ENCODE measurements around the gene NFU1. TPM values are rescaled to one million over a fixed set of nuclear protein-coding genes. Genes with fewer than 3 reads are reported as not detected.
A peak's percentile ranks its signal among the peaks of the same experiment; 100 is the strongest.

Gene NFU1
- 10 to 100 TPM; 43.5 to 54.1 (median 49.5) TPM for polyA plus RNA-seq (ENCODE audit: insufficient read depth in 1 of 5, insufficient read length in 5 of 5, low replicate concordance in 1 of 5)
- long read RNA-seq, donor 1, transcript NFU1-203 (8 exons, 1,467 nt): major isoform, 24 of 31 reads
- long read RNA-seq, donor 1, partial matches to known transcripts: 0 of 31 reads
- long read RNA-seq, donor 1, other reads (novel, unspliced or antisense): 7 of 31 reads
- long read RNA-seq, donor 2, transcript NFU1-203 (8 exons, 1,467 nt): major isoform, 11 of 13 reads
- long read RNA-seq, donor 2, partial matches to known transcripts: 0 of 13 reads
- long read RNA-seq, donor 2, other reads (novel, unspliced or antisense): 0 of 13 reads
- long read RNA-seq, donor 3, transcript NFU1-203 (8 exons, 1,467 nt): major isoform, 15 of 22 reads
- long read RNA-seq, donor 3, partial matches to known transcripts: 5 of 22 reads
- long read RNA-seq, donor 3, other reads (novel, unspliced or antisense): 0 of 22 reads
- long read RNA-seq, donor 4, transcript NFU1-203 (8 exons, 1,467 nt): major isoform, 11 of 11 reads
- long read RNA-seq, donor 4, partial matches to known transcripts: 0 of 11 reads
- long read RNA-seq, donor 4, other reads (novel, unspliced or antisense): 0 of 11 reads
- long read RNA-seq, donor 5, transcript NFU1-203 (8 exons, 1,467 nt): major isoform, 42 of 52 reads
- long read RNA-seq, donor 5, partial matches to known transcripts: 10 of 52 reads
- long read RNA-seq, donor 5, other reads (novel, unspliced or antisense): 0 of 52 reads
- long read RNA-seq, donor 6, transcript NFU1-203 (8 exons, 1,467 nt): major isoform, 24 of 37 reads
- long read RNA-seq, donor 6, partial matches to known transcripts: 5 of 37 reads
- long read RNA-seq, donor 6, other reads (novel, unspliced or antisense): 7 of 37 reads
- long read RNA-seq, donor 7, transcript NFU1-203 (8 exons, 1,467 nt): major isoform, 11 of 11 reads
- long read RNA-seq, donor 7, partial matches to known transcripts: 0 of 11 reads
- long read RNA-seq, donor 7, other reads (novel, unspliced or antisense): 0 of 11 reads
- long read RNA-seq, donor 8, partial matches to known transcripts: 0 of 4 reads
- long read RNA-seq, donor 8, other reads (novel, unspliced or antisense): 0 of 4 reads

DNA sequence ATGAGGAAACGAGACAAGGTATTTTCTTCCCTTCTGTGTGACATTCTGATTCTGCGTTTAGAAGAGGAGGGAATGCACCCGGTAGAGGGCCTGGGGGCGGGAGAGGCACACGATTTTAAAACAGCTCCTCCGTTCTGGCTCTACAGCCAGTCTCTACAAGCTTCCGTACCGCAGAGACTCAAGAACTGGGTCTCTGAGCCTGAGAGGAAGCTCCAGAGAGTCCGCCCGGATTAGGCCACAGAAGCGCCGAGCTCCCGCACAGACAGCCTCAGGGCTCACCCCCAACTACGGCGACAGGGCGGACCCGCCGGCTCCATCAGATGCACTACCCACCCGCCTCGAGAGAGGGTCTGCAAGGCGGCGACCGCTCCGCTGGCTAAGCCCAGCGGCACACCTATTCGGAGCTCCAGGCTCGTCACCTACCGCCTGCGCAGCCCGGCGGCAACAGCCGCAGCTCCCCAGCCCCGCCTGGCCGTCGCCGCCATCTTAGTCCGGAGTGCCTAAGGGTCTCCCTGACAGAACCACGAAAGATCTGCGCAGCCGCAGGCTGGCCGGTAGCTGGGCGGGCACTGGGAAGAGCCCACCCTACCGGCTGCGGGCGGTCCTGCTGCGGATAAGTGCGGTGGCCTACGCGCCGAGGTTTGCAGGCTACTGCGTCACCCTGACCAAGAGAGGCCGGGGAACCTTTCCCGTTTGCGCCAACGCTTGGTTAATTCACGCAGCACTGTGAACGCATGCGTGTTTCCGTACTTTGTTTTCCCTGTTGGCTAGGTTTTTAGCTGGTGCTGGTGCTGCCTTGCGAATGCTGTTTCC is at the start of gene NFU1:
NFU1 (minus strand) TSS at position 498 of the 813 bp plus-strand sequence; CDS start at position 485, 13 bp downstream.
- DNase-seq: peak; percentile 92 to 93

DNA sequence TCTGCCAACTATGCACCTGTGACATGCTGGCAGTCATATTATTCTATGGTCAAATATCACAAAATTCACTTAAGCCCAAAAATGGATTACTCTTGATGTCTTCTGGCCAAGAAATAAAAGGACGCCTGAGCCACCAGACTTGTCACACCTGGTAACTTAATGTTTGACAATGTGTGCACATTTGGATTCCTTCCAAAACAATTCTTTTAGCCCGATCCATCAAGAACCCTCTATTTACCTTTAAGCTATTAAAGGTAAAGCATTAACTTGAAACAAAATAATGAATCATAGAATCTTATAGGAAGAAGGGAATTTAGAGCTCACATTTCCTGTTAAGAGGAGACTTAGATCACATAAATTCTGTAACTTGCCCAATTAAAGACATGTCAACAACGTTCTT is 46.5 kb upstream of the NFU1 start:
- DNase-seq: no peak

DNA sequence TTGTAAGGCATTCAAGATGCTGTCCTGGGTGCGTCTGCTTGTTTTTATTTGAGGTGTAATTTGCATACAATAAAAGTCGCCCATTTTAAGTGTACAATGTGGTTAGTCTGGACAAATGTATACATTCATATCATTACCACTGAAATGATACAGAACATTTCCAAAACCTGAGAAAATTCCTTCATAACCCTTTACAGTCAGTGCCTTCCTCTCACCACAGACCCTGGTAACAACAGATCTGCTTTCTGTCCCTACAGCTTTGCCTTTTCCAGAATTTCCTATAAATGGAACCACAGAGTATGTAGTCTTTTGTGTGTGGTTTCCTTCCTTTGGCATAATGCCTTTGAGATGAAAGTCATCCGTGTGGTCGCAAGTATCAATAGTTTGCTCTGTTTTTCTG is 45.8 kb upstream of the NFU1 start:
- no peak for DNase-seq

DNA sequence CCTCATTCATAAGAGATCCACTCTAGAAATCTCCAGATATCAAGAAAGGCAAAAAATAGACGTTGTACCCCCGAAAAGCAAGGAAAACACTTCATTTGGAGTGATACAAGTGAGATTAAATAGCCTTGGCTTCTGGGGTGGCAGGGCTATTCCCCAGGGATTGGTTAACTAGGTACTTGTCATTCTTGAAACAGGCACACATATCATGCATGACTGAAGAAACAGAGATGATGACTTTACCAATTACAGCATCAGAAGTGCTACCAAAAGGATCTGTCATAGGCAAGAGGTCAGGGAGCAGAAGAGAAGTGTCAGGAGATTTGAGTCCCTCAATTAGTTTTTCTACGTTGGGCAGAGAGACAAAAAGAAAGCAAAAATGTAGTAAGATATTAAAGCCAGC is 45.2 kb upstream of the NFU1 start:
- DNase-seq: no peak

DNA sequence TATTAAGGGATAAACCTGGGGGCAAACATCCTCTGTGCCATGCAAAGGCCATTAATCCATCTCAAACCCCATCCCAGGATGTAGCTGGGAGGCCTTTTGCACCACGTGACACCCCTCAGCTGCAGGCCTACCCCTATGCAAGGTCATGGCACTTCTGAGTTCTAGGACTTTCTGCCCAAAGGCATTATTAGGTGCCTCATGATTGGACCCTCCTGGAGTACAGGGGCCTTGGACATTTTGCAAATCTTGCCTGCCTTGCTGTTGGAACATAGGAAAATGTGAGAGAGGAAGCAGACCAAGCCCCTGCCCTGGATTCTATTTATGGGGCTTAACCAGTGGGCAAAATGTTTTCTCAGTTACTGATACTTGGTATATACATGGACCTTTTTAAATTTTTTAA is 44.2 kb upstream of the NFU1 start:
- peak in 1 of 2 donors; percentile 28 for DNase-seq

DNA sequence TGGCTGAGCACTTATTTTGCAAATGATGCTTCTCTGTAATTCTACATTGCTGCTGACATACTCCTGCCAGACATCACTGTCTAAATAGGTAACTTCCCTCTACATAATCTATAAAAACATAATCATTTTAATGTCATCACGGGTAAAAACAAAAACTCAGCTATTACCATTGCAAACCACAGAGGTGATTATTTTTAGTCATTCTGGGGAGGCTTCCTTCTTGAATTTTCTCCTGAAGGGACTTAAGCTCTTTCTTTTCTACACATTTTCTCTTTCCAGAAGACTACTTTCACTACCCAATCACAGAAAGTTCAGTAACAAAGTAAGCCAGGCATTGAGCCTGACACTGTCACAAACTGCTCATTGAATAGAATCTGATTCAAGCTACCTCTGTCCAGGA is 40.4 kb upstream of the NFU1 start:
- DNase-seq: no peak

DNA sequence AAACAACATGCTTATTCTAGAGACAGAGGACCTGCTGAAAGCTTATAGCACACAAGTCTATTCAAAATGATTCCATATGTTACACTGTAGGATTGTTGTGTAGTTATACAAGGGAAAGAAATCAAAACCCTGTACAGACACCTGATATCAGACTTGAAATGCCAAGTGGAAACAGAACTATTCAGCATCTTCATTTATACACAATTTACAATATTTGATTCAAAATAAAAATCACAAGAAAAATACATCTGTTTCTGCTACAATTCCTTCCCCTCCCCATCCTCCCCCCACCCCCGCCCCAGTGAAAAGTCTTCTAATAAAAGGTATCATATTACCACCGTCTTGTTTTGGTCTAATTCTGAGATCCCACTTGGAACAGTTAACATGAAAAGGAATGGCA is 37.5 kb upstream of the NFU1 start:
- DNase-seq: no peak

DNA sequence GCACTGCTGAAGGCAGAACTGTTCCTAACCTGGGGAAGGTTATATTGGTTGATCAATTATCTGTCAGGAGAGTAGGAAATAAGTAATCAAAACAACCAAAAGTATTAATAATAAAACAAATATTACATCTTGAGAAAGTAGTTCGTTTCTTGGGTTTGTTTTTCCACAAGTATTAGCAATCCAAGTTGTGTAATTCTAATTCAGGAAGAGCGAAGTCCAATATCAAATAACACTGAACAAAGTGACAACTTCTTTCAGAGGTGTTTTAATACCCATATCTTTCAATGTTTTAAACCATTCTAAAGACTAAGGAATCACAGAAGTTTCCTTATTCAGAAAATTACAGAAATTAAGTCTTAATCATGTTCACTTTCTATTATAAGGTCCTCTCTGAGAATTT is 34.6 kb upstream of the NFU1 start:
- no peak for DNase-seq

DNA sequence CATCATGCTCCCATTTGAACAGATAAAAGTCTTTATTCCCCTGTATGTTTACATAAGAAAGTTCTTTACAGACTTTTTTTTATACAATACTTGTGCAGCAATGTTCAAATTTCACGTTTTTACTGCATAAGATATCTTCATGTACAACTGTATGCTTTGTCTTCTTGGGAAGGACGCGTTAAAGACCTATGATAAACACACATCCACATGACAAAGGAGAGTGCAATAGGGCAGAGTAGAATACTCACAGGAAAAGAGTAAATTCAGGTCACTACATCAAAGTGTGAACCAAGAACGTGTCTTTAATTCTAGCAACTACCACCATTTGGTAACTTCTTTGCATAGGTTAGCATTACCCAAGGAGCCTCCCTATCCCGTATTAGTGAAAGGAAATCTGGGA is 33.7 kb upstream of the NFU1 start:
- DNase-seq: no peak

DNA sequence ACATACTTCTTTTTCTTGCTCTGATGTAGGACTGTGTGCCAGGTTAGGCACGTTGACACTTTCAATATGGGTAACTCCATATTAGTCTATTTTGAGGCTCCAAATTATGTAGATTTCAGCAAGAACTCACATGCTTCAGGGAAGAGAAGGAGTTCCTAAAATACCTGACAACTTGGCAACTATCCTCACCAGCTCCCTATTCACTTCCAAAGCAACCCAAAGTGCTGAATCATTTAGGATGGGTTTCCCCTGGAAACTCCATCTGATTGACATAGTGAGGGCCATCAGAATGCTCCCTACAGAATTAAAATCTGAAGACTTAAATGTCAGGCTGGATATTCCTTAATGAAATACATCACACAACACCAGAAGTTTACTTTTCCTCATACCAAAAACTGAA is 32.5 kb upstream of the NFU1 start:
- no peak for DNase-seq

DNA sequence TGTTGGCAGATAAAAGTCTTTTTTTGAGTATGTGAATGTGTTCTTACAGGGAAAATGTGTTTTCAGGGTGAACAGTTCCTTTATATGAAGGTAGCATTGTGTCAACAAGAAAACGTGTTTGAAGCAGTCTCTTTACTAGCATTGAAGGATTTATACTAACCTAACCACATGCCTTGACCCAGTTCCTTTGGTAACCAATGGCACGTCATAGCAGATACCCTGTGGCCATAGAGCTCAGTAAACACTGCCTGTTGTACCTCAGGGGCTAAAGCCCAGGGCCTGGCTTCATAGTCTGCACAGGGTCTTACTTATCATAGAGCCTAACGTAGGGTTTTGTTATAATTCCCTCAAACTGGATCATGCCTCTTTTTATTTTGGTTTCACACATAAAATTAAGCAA is 32.1 kb upstream of the NFU1 start:
- no peak for DNase-seq

DNA sequence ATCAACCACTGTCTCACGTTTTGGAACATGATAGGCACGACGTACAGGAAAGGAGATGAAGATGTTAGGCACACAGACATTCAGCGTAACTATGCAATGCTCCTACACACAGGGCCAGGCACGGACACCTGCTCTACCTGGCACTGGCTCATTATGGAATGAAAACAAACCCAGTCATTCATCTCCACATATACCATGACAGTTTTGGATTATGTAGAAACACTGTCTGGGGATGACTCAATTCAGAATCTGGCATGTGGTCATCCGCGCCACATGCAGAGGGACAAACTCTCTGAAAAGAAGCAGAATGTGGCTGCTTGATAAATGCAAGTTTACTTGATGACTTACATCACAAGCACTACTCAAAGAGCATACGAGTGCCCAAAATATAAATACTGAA is 29.5 kb upstream of the NFU1 start:
- DNase-seq: no peak

DNA sequence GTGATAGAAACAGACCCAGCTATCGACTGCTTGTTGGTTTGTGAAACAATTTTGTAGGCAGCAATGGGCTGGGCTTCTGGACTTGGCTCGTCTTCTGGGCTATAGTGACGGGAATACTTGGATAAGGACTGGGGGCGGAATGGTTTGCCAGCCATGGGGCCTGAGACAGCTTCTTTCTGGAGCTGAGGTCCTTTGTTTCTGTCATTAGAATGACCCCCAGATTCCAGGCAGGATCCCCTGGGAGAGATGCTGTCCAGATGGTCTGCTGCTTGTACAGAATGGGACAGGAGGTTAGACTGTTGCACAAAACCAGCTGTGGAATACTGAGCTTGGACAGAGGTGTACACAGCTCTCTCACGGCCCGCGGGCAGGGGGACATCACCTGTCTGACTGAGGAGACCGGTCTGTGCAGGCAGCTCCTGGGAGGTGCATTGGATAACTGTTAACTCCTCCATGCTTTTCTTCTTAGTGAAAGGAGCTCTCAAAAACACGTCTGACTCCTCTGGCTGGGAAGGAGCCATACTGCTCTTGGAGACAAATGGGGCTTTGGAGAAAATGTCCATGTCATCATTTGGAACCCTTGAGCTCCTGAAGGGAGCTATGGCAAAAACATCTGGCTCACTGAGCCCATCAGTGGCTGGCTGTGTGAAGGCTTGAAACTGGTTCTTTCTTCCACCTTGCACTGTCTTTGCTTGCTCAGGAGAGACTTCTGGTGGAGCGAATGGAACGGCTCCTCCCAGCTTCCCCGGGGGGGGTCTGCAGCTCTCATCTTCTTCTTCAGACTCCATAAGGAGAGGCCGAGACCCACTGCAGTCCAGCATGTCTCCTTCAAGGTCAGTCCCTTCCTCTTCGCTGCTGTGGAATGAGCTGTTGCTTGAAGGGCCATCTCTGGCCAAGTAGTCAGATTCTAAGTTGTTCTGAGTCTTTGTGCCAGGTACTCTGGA is 28.6 kb upstream of the NFU1 start:
- DNase-seq: no peak

DNA sequence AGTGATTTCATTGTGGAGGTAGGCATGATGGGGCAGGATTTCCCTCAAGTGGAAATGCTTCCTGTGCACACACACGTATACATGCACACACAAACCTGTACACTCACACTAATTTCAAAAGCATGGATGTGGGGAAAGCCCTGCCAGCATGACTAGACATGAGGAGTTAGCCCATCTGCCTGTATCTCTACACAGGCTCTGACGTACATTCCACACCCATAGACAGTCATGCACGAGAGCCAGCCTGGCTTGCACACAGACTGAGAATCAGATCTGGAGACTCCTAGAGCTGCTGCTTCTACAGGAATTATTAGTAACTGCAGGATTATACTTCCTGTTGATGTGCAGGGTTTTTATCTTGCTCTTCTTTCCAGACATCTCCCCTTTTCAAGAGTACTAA is 27.3 kb upstream of the NFU1 start:
- no peak for DNase-seq

DNA sequence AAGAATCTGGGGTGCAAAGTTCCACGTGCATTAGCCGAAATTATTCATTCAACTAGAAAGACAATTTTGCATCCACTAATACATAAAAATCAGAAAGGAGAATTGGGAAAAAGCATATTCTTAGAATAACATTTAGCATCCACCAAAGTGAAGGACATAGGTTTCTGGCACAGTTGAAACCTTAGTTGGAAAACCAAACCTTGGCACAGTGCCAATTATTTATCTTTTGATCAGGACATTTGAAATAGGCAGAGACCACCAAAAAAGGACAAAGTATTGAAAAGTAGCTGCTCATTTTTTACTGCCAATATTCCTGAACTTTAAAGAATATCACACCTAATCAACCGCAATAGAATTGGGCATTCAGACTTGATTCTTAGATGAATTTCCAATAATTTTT is 25.5 kb upstream of the NFU1 start:
- no peak for DNase-seq

DNA sequence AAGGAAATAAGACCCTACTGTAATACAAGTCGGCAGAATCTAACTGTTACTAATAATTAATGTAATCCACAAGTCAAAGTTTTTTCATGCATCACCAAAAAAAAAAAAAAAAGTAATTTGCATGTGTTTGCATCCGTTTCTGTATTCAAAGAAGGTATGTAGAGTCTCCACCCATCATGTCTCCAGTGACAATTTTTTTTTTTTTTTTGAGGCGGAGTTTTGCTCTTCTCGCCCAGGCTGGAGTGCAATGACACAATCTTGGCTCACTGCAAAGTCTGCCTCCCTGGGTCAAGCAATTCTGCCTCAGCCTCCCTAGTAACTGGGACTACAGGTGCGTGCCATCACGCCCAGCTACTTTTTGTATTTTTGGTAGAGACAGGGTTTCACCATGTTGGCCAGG is 24.2 kb upstream of the NFU1 start:
- DNase-seq: no peak

DNA sequence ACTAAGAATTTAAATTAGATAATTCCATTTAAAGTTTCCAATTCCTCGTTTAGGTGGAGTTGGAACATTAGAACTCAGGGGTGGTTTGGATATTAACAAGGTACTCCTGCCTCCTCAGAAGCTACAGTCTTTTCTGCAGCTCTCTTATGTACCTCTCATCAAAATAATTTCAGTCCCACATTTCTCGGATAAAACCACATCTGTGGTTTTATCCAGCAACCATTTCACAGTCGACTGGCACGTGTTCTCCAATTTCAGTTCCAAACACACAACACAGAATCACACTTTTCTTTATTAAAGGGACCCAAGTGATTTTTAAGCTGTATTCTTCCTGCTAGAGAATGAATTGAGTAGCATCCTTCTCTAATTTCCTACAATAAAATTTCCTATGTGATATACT is 22.7 kb upstream of the NFU1 start:
- DNase-seq: no peak

DNA sequence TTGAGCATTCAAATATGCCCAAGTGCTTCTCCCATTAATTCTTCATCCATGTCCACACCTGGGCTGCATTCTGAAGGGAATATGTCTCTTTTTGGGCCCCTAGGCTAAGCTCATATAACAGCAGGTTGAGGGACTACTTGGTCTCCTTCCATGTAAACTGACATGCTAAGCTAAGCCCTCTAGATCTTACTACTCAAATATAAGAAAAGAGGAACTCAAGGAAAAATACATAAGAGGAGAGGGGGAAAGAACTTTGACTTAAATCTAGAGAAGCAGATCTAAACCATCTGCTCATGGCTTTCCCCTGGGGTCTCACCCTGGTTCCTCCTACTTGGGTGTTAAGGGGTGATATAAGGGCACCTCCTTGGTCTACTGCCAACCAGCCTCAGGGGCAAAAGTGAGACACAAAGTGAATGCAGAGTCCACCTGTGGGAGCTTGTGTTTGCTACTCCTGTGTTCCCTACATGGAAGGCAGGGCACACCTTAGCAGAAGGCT is 19.8 kb upstream of the NFU1 start:
- DNase-seq: no peak

DNA sequence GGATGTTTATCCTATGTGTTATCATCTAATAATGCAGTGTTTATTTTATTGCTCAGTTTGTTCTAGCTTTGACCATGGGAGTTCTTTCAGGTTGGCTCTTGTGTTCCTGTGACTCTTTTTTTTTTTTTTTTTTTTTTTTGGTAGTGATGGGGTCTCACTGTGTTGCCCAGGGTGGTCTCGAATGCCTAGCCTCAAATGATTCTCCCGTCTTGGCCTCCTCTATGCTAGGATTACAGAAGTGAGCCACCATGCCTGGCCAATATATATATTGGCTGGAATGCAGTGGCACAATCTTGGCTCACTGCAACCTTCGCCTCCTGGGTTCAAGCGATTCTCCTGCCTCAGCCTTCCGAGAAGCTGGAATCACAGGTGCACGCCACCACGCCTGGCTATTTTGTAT is 18.9 kb upstream of the NFU1 start:
- no peak for DNase-seq

DNA sequence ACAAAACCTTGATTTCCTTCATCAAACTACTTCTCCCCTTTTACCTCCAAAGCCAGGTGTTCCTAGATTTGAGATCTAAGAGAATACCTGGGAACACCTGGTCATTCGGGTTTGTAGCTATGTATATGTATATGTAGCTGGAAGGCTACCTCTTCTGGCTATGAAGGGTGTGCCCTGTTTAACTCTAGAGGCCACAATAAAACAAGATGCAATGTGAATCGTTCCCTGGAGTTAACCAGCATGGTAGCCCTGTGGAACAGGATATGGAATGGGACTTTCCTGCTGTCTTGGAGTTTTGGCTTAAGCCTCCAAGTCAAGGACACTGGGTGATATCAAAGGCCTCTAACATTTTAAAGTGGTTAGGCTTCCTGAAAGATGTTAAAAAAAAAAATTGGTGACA is 17.7 kb upstream of the NFU1 start:
- DNase-seq: no peak
